Measurements from ENCODE around the gene SKOR2. TPM values are rescaled to one million over a fixed set of nuclear protein-coding genes. Genes with fewer than 3 reads are reported as not detected.
A peak's percentile ranks its signal among the peaks of the same experiment; 100 is the strongest.

SKOR2 gene
- polyA plus RNA-seq, 1 donor = not detected

DNA sequence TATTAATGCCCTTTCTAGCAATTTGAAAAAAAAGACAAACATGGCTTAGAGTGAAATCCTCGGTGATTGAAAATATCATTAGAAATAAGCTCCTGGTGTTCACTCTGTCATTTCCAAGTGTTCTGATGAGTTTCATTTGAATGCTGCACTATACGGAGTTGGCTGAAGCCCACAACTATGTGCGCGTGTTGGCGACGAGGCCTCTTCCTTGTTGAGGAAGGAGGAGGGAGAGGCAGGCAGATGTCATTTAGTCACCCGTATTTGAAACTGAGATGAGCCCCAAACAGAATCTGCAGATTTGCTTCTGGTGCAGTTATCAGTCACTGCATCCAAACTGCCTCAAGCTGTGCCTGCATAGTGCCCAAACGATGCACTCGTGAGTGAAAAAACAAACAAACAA, 23.5 kb upstream of the SKOR2 start:
- H3K9me3 ChIP-seq (ENCODE audit: control insufficient read depth, low read depth, low read length) = no peaks in the 10 kb centered on the region
- no peaks in the 10 kb centered on the region for H3K4me1 ChIP-seq (ENCODE audit: control insufficient read depth, insufficient read depth, low read length)
- WGBS (ENCODE audit: insufficient coverage, low lambda C conversion rate) = 67% methylated on average over 1 of the region's 9 CpGs
- DNase-seq = no peak
- H3K27me3 ChIP-seq (ENCODE audit: control insufficient read depth, insufficient read depth, low read length) = peaks cover 13% of the 10 kb centered on the region
- no peak overlapping the region for H3K27ac ChIP-seq (ENCODE audit: low read length)
- no peak overlapping the region for H3K4me3 ChIP-seq (ENCODE audit: low read length)
- H3K36me3 ChIP-seq (ENCODE audit: control insufficient read depth, insufficient read depth, low read length) = no peaks in the 10 kb centered on the region

DNA sequence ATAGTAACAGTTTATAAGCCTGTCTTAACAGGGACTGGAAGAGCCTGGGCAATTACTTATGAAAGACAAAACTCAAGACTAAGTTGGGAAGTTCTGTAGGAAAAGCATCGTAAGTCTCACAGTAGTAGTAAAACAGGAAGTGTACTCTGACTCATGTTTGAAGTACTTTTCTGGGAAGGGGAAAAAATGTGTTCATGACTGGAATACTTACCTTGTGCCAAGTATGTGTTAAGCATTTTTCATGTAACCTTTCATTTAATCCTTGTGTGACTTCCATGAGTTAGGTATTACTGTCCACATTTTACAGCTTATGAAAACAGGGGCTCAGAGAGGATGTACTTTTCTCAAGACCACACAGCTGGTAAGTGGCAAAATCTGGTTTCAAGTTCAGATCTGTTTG, 13.7 kb upstream of the SKOR2 start:
- peaks cover 67% of the 10 kb centered on the region for H3K27me3 ChIP-seq (ENCODE audit: control insufficient read depth, insufficient read depth, low read length)
- no peak for DNase-seq
- no peak overlapping the region for H3K27ac ChIP-seq (ENCODE audit: low read length)
- H3K36me3 ChIP-seq (ENCODE audit: control insufficient read depth, insufficient read depth, low read length) = no peaks in the 10 kb centered on the region
- no peak overlapping the region for H3K4me3 ChIP-seq (ENCODE audit: low read length)
- no peaks in the 10 kb centered on the region for H3K4me1 ChIP-seq (ENCODE audit: control insufficient read depth, insufficient read depth, low read length)
- peaks cover 10% of the 10 kb centered on the region for H3K9me3 ChIP-seq (ENCODE audit: control insufficient read depth, low read depth, low read length)
- WGBS (ENCODE audit: insufficient coverage, low lambda C conversion rate) = 38% methylated on average over 1 of the region's 1 CpG

DNA sequence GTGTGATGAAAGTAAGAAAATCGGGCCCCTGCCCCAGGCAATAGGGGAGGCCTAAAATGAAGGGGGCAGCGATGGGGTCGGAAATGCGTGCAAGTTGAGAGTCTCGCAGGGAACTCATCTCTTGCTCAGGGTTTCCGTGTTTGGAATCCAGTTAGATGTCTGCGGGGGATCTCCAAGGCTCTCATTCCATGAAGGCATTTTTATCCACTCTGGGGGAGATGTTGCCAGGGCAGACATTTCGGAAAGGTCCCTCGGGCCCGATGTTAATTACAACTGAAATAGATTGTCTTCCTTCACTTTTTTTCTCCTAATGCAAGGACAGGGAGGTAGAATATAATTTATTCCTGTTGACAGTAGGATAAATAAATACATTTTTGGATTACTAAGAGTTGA, 12.8 kb upstream of the SKOR2 start:
- 0% methylated on average over 3 of the region's 10 CpGs for WGBS (ENCODE audit: insufficient coverage, low lambda C conversion rate)

DNA sequence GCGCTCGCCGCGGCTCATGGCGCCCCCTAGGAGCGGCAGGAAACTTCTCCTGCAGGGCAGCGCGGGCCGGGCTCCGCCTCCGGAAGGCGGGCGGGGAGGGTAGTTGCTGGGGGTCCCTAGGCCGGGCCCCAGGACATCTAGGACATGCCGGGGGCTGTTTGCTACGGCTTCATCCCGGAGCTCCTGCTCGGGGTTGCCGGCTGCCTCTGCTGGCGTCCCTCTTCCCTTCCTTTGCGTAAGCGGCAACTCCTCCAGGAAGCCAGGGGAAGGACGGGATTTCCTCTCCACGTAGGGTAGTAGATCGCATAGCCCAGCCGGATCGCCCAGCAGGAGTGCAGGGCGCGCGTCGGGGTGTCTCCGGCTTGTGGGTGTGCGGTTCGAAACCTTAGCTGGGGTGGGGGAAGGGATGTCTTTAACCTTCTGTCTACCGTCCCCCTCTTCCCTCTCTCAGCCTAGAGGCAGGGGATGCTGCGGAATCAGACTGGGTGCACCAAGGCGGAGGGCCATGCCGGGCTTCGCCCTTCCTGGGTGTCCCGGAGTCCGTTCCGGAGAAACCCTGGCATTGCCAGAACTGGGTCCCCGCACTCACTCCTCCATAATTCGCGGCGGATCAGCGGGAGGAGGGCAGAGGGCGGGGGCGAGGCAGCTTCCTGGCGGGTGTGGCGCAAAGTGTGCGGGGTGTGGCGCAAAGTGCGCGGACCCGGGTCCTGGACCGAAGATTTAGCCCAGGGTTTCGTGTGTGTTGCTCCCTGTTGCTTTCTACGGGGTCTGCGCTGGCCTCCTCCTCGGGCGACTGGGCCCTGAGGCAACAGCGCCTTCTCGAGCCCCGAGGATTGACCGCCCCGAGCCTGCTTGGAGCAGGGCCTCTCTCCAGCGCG, 12.2 kb upstream of the SKOR2 start:
- DNase-seq = no peak
- H3K4me3 ChIP-seq (ENCODE audit: low read length) = no peak overlapping the region
- H3K36me3 ChIP-seq (ENCODE audit: control insufficient read depth, insufficient read depth, low read length) = no peaks in the 10 kb centered on the region
- H3K4me1 ChIP-seq (ENCODE audit: control insufficient read depth, insufficient read depth, low read length) = no peaks in the 10 kb centered on the region
- H3K27me3 ChIP-seq (ENCODE audit: control insufficient read depth, insufficient read depth, low read length) = peaks cover 79% of the 10 kb centered on the region
- H3K9me3 ChIP-seq (ENCODE audit: control insufficient read depth, low read depth, low read length) = peaks cover 13% of the 10 kb centered on the region
- H3K27ac ChIP-seq (ENCODE audit: low read length) = no peak overlapping the region
- WGBS (ENCODE audit: insufficient coverage, low lambda C conversion rate) = no CpG with 5 or more reads among the region's 69 CpGs

More for the DNA sequence above, 12.8 kb upstream of the SKOR2 start:
- H3K9me3 ChIP-seq (ENCODE audit: control insufficient read depth, low read depth, low read length) = peaks cover 13% of the 10 kb centered on the region
- H3K27ac ChIP-seq (ENCODE audit: low read length) = no peak overlapping the region
- H3K36me3 ChIP-seq (ENCODE audit: control insufficient read depth, insufficient read depth, low read length) = no peaks in the 10 kb centered on the region
- no peak for DNase-seq
- H3K4me1 ChIP-seq (ENCODE audit: control insufficient read depth, insufficient read depth, low read length) = no peaks in the 10 kb centered on the region
- no peak overlapping the region for H3K4me3 ChIP-seq (ENCODE audit: low read length)
- peaks cover 73% of the 10 kb centered on the region for H3K27me3 ChIP-seq (ENCODE audit: control insufficient read depth, insufficient read depth, low read length)

DNA sequence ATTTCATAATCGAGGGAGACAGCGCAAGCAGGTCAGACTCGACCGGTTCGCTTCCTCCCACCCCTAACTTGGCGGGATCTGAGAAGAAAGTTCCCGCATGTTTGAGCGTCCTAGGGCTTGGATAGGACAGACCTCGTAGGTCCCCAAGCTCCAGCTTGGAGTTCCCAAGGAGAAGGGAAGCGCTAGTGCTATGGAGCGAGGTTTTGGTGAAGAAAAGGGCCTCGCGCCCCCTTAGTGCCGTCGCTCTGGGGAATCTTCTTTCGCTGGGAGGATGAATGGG, 11.6 kb upstream of the SKOR2 start:
- no peak overlapping the region for H3K4me3 ChIP-seq (ENCODE audit: low read length)
- H3K27me3 ChIP-seq (ENCODE audit: control insufficient read depth, insufficient read depth, low read length) = peaks cover 83% of the 10 kb centered on the region
- DNase-seq = no peak
- no peaks in the 10 kb centered on the region for H3K4me1 ChIP-seq (ENCODE audit: control insufficient read depth, insufficient read depth, low read length)
- H3K27ac ChIP-seq (ENCODE audit: low read length) = no peak overlapping the region
- no CpG with 5 or more reads among the region's 16 CpGs for WGBS (ENCODE audit: insufficient coverage, low lambda C conversion rate)
- peaks cover 13% of the 10 kb centered on the region for H3K9me3 ChIP-seq (ENCODE audit: control insufficient read depth, low read depth, low read length)
- no peaks in the 10 kb centered on the region for H3K36me3 ChIP-seq (ENCODE audit: control insufficient read depth, insufficient read depth, low read length)

DNA sequence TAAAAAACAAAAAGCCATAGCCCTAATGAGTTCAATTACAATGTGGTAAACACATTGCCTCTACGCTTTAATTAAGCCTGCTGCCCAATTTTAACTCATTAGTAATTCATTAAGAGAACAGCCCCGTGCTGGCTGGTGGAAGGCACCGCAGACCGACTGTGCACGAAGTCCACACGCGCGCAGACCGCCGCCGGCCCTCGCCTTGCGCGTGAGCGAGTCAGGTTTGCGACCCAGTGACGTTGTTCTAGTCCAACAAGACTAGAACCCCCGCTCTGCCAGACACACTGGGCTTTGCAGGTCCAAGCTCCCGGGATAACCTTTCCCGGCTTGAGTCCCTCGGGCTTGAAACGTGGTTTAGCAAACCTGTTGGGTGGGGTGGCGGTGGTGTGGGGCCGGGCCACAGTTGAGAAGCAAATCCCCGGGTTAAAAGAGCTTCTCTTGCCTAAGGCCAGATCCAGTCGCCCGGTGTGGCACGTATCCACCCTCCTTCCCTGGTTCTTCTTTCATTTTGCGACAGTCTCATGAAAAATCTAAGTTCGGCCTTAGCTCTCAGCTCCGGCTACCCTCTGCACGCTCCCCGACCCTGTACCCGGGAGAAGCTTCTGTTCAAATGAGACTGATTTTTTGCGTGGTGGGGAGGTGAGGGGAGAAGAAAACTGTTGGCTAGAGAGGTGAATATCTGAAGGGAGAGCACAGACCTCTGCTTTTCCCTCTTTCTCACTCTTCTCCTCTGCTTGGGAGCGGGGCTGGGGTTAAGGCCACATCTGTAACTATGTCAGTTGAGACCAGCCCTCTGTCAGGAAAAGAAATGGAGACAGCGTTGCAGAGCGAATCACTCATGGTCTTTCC, 11.1 kb upstream of the SKOR2 start:
- Histone ChIP-seq H3K4me3 (ENCODE audit: low read length) (no peak overlapping the region), H3K9me3 (ENCODE audit: control insufficient read depth, low read depth, low read length) (peaks cover 13% of the 10 kb centered on the region), H3K27me3 (ENCODE audit: control insufficient read depth, insufficient read depth, low read length) (peaks cover 83% of the 10 kb centered on the region), H3K4me1 (ENCODE audit: control insufficient read depth, insufficient read depth, low read length) (no peaks in the 10 kb centered on the region), H3K27ac (ENCODE audit: low read length) (no peak overlapping the region), H3K36me3 (ENCODE audit: control insufficient read depth, insufficient read depth, low read length) (no peaks in the 10 kb centered on the region)
- no peak for DNase-seq
- WGBS (ENCODE audit: insufficient coverage, low lambda C conversion rate) = no CpG with 5 or more reads among the region's 38 CpGs

DNA sequence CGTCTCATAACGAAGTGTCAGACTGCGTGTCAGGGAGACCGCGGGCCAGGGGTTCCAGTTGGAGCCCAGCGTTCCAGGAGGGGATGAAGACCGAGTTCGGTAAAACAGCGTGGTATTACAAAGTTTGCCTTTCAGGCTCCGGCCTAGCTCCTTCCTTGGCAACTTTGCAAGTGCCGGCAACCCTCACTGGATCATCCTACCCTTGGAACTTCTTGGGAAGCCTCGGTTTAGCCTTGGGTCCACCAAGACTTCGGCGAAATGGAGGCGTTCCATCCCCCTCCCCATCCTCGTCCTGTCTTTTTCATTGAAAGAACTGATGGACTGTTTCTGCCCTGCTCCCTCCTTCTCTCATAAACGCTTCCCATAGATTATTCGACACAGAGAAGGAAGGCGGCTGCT, 10.4 kb upstream of the SKOR2 start:
- no peaks in the 10 kb centered on the region for H3K36me3 ChIP-seq (ENCODE audit: control insufficient read depth, insufficient read depth, low read length)
- no peaks in the 10 kb centered on the region for H3K4me1 ChIP-seq (ENCODE audit: control insufficient read depth, insufficient read depth, low read length)
- no peak overlapping the region for H3K4me3 ChIP-seq (ENCODE audit: low read length)
- peaks cover 86% of the 10 kb centered on the region for H3K27me3 ChIP-seq (ENCODE audit: control insufficient read depth, insufficient read depth, low read length)
- no peak overlapping the region for H3K27ac ChIP-seq (ENCODE audit: low read length)
- no peak for DNase-seq
- peaks cover 13% of the 10 kb centered on the region for H3K9me3 ChIP-seq (ENCODE audit: control insufficient read depth, low read depth, low read length)
- no CpG with 5 or more reads among the region's 19 CpGs for WGBS (ENCODE audit: insufficient coverage, low lambda C conversion rate)

DNA sequence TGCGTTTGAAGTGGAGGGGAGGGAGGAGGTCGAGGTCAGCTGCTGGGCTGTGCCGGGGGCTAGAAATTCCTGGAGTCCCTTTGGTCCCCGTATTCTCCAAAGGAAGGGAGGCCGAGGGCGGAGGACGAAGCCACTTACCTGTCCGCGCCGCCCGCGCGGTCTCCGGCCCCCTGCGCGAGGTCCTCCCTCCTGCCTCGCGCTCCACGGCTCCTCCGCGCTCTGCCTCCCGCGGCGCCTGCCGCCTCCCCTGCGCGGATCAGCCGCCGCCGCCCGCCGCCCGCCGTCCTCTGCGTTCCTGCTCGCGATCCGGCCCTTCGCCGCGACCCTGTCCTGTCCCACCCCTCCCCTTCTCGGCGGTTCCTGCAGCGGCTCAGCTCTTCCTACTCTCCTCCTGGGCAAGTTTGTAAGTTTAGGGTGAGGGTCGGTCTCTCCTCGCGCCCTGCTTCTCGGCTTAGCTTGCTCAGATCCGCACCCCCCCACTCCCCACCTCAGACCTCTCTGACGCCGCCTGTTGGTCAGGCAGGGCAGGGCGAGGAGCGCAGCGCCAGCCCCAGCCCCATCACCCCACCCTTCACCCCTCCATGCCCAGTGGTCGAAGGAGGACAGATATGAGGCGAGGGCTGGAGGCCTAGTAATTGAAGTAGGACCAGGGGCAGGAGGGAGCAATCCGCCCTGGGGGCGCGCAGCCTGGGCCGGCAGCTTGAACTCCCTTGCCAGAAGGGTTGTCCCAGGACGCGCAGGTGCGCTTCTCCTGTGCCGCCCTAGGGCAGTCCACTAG, 9.7 kb upstream of the SKOR2 start:
- Histone ChIP-seq H3K4me3 (ENCODE audit: low read length) (no peak overlapping the region), H3K36me3 (ENCODE audit: control insufficient read depth, insufficient read depth, low read length) (no peaks in the 10 kb centered on the region), H3K27ac (ENCODE audit: low read length) (no peak overlapping the region), H3K4me1 (ENCODE audit: control insufficient read depth, insufficient read depth, low read length) (no peaks in the 10 kb centered on the region), H3K9me3 (ENCODE audit: control insufficient read depth, low read depth, low read length) (peaks cover 13% of the 10 kb centered on the region), H3K27me3 (ENCODE audit: control insufficient read depth, insufficient read depth, low read length) (peaks cover 87% of the 10 kb centered on the region)
- DNase-seq = no peak
- no CpG with 5 or more reads among the region's 64 CpGs for WGBS (ENCODE audit: insufficient coverage, low lambda C conversion rate)

DNA sequence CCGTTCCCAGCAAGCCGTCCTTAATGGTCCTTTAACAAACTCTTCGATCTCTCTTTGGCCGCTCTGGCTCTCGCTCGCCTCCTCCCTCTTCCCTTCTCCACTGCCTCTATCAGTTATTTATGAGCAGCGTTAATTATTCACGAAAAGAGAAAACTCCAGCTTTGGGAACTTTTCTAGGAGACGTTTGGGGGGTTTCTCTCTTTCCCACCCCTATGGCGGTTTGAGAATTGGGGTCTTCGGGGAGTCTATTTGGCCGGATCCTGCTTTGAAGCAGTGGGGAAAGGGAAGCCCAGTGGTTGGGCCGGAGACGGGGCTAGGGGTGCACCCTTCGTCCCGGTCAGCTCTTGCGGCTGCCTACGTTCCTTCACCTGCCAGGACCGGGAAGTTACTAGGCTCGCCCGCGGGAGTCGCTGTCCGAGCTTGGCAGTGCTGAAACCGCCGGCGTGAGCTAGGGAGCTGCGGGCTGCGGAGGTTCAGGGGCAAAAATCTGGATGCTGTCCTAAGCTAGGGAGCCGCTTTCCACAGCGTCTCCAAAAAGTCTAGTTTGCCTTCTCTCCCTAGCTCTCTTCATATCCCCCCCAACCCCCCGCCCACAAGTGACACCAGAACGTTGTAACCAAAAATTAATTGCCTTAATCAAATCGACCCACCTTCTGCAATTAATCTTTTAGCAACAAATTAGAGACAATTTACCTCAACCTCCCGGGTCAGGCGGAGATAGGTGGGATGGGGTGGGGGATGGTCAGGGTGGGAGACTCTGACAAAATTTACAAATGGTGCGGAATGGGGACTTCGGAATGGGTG, 8.9 kb upstream of the SKOR2 start:
- WGBS (ENCODE audit: insufficient coverage, low lambda C conversion rate) = no CpG with 5 or more reads among the region's 38 CpGs
- H3K27me3 ChIP-seq (ENCODE audit: control insufficient read depth, insufficient read depth, low read length) = peaks cover 87% of the 10 kb centered on the region

More for the DNA sequence above, 8.9 kb upstream of the SKOR2 start:
- H3K4me1 ChIP-seq (ENCODE audit: control insufficient read depth, insufficient read depth, low read length) = no peaks in the 10 kb centered on the region
- no peak overlapping the region for H3K27ac ChIP-seq (ENCODE audit: low read length)
- H3K36me3 ChIP-seq (ENCODE audit: control insufficient read depth, insufficient read depth, low read length) = no peaks in the 10 kb centered on the region
- H3K9me3 ChIP-seq (ENCODE audit: control insufficient read depth, low read depth, low read length) = peaks cover 13% of the 10 kb centered on the region
- no peak overlapping the region for H3K4me3 ChIP-seq (ENCODE audit: low read length)
- DNase-seq = peak in 1 of 2 donors; percentile 39
